Cerebellar nuclear complex (tissue), 1 donor: ENCODE data around the gene ST6GAL1.
"Not testable (repeated sequence)": the region's sequence is repeated elsewhere in the genome, so short reads cannot be mapped to it uniquely, and the experiment has no call there.

Experiments used
- DNase-seq, 2 experiments: peaks; one replicate each; lab custom pipeline; 2025; lab: John Stamatoyannopoulos, UW

Gene ST6GAL1

GRCh38 chr3:186940967-186941366 lies 10.6 kb downstream of the ST6GAL1 start:
- no peak for DNase-seq

GRCh38 chr3:186942168-186942567 lies 11.8 kb downstream of the ST6GAL1 start:
- DNase-seq = no peak

- no peak for DNase-seq
These were observed 15.0 kb downstream of the ST6GAL1 start for GRCh38 chr3:186945255-186945823.

- no peak for DNase-seq
These were observed 16.5 kb downstream of the ST6GAL1 start for GRCh38 chr3:186946756-186947375.

- DNase-seq = no peak
These were observed 19.1 kb downstream of the ST6GAL1 start for GRCh38 chr3:186949281-186949982.

- DNase-seq = no peak
These were observed 20.2 kb downstream of the ST6GAL1 start for GRCh38 chr3:186950402-186951093.

- DNase-seq = no peak
These were observed 21.6 kb downstream of the ST6GAL1 start for GRCh38 chr3:186951640-186952552.

- no peak for DNase-seq
These were observed 22.7 kb downstream of the ST6GAL1 start for GRCh38 chr3:186953011-186953487.

- DNase-seq = not testable (repeated sequence)
These were observed 23.8 kb downstream of the ST6GAL1 start for GRCh38 chr3:186953992-186954699.

GRCh38 chr3:186955898-186956696 lies 25.8 kb downstream of the ST6GAL1 start:
- DNase-seq = no peak

- DNase-seq = no peak
These were observed 28.8 kb downstream of the ST6GAL1 start for GRCh38 chr3:186959029-186959624.

- no peak for DNase-seq
These were observed 30.0 kb downstream of the ST6GAL1 start for GRCh38 chr3:186960347-186960746.

- DNase-seq = no peak
These were observed 32.1 kb downstream of the ST6GAL1 start for GRCh38 chr3:186962445-186962844.

- no peak for DNase-seq
These were observed 33.3 kb downstream of the ST6GAL1 start for GRCh38 chr3:186963636-186964035.

GRCh38 chr3:186964071-186964470 lies 33.7 kb downstream of the ST6GAL1 start:
- no peak for DNase-seq

- DNase-seq = no peak
These were observed 34.3 kb downstream of the ST6GAL1 start for GRCh38 chr3:186964616-186965015.

- no peak for DNase-seq
These were observed 35.0 kb downstream of the ST6GAL1 start for GRCh38 chr3:186965141-186965879.

GRCh38 chr3:186966406-186966805 lies 36.1 kb downstream of the ST6GAL1 start:
- DNase-seq = no peak

GRCh38 chr3:186967236-186967635 lies 36.9 kb downstream of the ST6GAL1 start:
- not testable (repeated sequence) for DNase-seq
